ENCODE measurements around the gene CBLB.
"Not testable (repeated sequence)": the region's sequence is repeated elsewhere in the genome, so short reads cannot be mapped to it uniquely, and the experiment has no call there.

The CBLB gene

DNA sequence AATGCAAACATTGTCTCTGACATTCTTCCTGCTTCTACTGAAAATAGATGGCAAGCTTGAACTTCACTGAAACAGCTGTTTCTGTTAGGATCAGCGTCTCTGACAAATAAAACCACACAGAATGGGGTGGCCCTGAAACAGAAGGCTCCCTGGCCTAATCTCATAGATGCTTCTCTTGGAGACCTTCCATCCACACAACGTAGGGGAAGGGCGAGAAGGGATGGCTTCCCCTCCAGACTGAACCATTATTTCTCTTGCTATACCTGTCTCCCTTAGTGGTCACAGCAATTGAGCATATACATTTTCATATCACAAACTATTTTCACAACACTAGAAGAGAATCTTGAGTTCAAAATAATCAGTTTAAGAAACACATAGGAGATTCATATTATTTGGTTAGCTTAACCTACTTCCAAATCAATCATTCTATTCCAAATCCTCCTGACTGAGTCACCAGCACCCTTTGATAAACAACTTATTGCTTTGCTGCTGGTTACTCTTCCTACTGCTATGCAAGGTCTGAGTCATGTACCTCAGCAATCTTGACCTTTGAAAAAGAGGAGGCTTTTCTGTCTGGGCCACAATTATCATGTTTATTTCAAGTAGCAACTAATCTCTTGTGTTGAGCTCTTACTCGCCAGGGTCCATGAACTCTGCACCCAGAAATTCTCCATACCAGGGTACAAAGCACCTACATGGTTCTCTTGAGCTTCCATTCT, 45.5 kb downstream of the CBLB start:
- in situ Hi-C loops (cut with MboI; ENCODE audit: low sequenced_read_pairs) = no loop called here

DNA sequence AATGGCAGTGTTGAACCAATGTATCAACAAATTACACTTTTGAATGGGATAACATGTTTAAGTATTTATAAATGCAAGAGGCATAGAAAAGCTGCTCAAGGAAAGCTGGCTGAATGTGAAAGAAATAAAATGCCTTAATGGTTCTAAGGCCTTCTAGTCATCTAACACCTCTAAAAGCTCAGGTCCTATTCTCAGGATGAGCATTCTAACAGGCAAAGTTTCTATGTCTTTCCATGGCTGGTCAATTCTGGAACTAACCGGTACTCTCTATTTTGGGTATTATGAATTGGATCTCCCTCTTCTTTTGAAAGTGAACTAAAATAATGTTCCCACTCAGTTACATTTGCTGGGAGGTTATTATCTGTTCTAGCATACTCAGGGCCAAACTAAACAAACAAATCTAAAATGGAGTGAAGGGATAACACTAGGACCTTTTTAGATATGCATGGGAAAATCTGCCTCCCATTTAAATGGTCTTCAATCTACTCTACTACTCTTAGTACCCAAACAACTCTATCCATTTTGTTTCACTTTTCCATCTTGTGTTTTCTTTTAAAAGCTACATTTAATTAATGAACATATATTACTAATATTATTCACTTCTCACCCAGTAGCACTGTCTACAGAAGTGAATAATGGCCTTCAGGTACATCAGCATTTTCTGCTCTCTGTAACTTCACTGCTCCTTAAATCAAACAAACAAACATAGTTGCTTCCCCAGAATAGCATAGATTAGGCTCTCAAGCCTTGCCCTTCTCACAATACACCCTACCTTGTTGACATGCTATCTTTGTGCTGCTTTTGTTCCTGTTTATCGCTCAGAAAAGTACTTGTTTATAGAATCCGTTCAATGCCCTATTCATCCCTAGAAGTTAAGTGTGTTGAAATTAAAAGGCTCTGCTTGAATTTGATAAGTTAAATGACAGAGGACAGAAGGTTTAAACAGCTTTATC, 46.4 kb downstream of the CBLB start:
- in situ Hi-C loops (cut with MboI; ENCODE audit: low sequenced_read_pairs) = no loop called here

- in situ Hi-C loops (cut with MboI; ENCODE audit: low sequenced_read_pairs) = no loop called here
Observed at GRCh38 chr3:105821433-105821832, 47.4 kb downstream of the CBLB start.

GRCh38 chr3:105816833-105817232, 52.0 kb downstream of the CBLB start:
- in situ Hi-C loops (cut with MboI; ENCODE audit: low sequenced_read_pairs) = no loop called here

DNA sequence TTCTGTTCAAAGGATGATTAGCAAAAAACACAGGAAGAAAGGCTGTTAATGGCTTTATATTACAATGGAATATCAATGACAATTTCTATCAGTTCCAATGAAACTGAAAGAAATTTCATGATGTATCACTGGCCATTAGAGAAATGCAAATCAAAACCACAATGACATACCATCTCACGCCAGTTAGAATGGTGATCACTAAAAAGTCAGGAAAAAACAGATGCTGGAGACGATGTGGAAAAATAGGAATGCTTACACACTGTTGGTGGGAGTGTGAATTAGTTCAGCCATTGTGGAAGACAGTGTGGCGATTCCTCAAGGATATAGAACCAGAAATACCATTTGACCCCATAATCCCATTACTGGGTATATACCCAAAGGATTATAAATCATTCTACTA, 53.5 kb downstream of the CBLB start:
- in situ Hi-C loops (cut with MboI; ENCODE audit: low sequenced_read_pairs) = not testable (repeated sequence)

GRCh38 chr3:105813710-105814109, 55.1 kb downstream of the CBLB start:
- in situ Hi-C loops (cut with MboI; ENCODE audit: low sequenced_read_pairs) = no loop called here

GRCh38 chr3:105812194-105812586, 56.6 kb downstream of the CBLB start:
- in situ Hi-C loops (cut with MboI; ENCODE audit: low sequenced_read_pairs) = no loop called here

DNA sequence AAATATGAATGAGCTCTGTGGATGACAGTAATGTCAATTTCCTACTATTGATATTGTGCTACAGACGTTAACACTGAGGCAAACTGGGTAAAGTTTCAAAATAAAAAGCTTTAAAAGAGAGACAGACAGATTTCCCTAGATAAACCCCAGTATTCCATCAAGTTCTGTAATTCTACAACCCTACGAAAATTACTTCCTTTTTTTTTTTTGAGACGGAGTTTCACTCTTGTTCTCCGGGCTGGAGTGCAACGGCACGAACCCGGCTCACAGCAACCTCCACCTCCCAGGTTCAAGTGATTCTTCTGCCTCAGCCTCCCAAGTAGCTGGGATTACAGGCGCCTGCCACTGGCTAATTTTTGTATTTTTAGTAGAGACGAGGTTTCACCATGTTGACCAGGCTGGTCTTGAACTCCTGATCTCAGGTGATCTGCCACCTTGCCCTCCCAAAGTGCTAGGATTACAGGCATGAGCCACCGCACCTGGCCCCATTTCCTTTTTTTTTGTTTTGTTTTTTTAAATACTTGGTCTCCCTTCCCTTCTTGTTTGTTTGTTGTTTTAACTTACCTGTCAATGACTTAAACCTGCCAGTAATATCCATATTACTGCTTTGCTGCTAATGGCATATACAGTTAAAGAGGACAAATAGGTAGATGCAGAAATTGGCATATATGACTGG, 57.2 kb downstream of the CBLB start:
- in situ Hi-C loops (cut with MboI; ENCODE audit: low sequenced_read_pairs) = no loop called here

DNA sequence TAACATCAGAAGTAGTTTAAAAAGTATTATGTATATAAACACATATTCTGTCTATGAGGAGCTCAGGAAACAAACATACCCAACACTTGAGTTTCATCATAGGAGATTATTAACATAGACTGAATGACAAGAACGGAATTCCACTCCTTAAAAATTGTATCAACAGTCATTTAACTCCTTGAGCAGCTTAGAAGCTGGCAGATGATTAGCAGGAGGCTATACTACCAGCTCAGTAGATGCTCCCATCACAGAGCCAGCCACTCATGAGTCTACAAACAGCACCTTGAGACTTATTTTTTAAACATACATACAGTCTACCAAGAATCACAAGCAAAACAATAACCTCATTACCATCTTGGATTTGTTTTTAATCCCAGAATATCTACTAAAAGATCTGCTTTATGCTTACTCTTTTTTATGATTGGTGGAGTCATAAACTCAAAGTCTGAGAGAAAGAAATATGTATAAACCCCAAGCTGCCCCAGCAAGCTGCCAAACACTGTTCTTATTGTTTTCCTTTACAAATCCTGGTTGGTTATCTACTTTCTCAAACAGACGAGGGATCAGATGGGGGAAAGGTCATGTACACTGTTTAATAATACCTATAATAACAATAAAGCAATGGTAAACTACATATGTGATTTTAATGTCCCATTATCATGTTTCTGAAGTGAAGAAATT, 59.5 kb downstream of the CBLB start:
- in situ Hi-C loops (cut with MboI; ENCODE audit: low sequenced_read_pairs) = no loop called here

DNA sequence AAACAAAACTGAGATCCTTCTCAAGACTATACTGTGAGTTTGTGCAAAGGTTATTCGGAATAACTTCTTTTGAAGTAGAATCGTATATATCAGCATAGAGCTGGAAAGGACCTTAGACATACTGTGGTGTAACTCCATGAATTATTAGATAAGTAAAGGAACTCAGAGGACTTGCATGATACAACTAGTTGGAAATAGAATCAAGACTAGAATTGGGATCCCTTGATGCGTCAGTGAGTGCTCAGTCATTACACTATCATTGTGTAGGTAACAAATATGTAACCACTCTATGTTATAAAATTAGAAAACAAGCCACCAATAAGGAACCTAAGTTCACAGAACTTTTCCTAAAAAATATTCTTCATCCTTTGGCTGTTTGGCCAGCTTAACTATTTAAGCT, 61.1 kb downstream of the CBLB start:
- in situ Hi-C loops (cut with MboI; ENCODE audit: low sequenced_read_pairs) = no loop called here

DNA sequence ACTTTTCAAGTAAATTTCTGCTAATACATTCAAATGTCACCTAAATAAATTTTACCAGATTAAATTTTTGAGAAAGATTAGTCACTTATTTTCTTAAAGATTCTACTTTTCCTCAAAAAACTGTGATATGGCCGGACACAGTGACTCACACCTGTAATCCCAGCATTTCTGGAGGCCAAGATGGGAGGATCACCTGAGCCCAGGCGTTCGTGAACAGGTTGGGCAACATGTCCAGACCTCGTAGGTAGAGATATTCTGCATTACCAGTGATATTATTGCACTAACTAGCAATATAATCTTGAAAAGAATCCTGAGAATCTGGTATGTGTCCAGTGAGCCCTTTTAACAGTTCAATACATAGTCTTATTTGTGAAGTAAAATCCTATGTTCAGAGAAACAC, 61.7 kb downstream of the CBLB start:
- in situ Hi-C loops (cut with MboI; ENCODE audit: low sequenced_read_pairs) = no loop called here

- in situ Hi-C loops (cut with MboI; ENCODE audit: low sequenced_read_pairs) = no loop called here
Observed at GRCh38 chr3:105806359-105806758, 62.5 kb downstream of the CBLB start.

- in situ Hi-C loops (cut with MboI; ENCODE audit: low sequenced_read_pairs) = no loop called here
Observed at GRCh38 chr3:105805404-105805803, 63.4 kb downstream of the CBLB start.

GRCh38 chr3:105802118-105802706, 66.6 kb downstream of the CBLB start:
- in situ Hi-C loops (cut with MboI; ENCODE audit: low sequenced_read_pairs) = no loop called here

DNA sequence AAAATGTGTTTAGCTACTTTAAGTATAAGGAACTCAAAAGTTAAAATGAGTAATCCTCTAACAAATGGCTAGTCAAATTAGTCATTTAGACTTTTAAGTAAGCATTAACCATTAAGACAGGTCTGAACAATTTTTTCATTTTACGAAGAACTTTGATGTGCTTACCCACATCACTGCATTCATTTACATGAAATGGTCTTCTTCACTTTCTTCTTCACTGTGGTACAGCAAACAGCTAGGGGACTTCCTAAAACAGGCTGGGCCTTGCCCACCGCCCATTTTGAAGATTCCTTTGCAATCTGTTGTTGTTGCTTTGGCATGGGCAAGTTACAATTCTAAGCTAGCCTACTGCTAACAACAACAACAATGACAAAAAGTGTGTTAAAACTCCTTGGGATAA, 67.4 kb downstream of the CBLB start:
- in situ Hi-C loops (cut with MboI; ENCODE audit: low sequenced_read_pairs) = no loop called here

GRCh38 chr3:105800320-105800719, 68.5 kb downstream of the CBLB start:
- in situ Hi-C loops (cut with MboI; ENCODE audit: low sequenced_read_pairs) = no loop called here

GRCh38 chr3:105799286-105799685, 69.5 kb downstream of the CBLB start:
- in situ Hi-C loops (cut with MboI; ENCODE audit: low sequenced_read_pairs) = no loop called here

DNA sequence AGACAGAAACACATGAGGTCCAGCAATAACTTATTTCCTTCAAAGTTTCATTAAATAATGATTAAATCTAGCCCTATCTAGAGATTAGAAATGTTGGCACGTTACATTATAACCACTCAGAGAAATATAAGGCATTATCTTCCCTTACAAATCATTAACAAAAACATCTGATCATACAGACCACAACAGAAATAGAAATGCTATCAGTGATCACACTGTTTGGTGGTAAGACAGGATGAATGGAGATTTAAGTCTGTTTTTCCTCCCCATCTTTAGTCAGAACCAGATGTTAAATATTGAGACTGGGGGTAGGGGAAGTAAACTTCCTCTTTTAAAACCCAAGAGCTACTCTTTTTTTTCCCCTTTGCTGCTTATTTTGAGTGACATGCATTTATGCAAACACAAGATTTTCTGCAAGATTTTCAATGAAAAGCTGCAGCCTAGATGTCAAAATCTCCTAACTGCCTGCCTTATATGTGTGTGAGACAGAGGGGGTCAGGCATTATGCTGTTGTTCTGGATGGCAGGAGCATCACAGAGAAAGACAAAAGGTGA, 70.4 kb downstream of the CBLB start:
- in situ Hi-C loops (cut with MboI; ENCODE audit: low sequenced_read_pairs) = no loop called here

DNA sequence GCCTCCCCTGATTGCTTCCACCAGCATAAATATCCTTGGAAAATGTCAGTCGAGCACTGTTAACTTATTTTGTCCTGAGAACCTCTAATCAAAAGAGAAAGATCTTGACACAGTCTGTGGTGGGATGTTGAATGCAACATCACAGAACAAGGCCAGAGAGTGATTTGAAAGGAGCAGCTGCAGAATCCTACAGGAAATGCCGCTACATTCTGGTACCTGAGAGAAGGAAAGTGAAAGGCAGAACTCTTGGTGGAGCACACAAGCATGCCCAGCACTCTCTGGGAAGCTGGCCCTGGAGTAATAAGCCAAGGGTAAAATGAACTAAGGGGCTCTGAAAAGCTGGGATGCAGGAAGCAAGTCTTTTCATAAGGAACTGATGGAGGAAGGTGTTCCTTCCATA, 75.8 kb downstream of the CBLB start:
- in situ Hi-C loops (cut with MboI; ENCODE audit: low sequenced_read_pairs) = no loop called here

Data from hTERT RPE-1 (cell line).